Dermis microvascular lymphatic vessel endothelial cell (primary cell): Measurements from ENCODE around the gene HIPK4. TPM values are rescaled to one million over a fixed set of nuclear protein-coding genes. Genes with fewer than 3 reads are reported as not detected.
A peak's percentile ranks its signal among the peaks of the same experiment; 100 is the strongest.

ENCODE experiments used
- DNase-seq, 2 donors: peaks; one replicate each; pipeline versions ENCODE4 v3.0.0 to v3.0.0-alpha.2; 2010; ENCODE audit warnings: low read depth in 2 of 2
- total RNA-seq: library from RNA; depleted of rRNA; stranded (reverse); fragments of >200 nt; gene quantifications from 2 replicates; pipeline ENCODE4 v1.2.1, GENCODE V29; 2014

Gene HIPK4
- total RNA-seq, 1 donor from 2014 or later: under 0.01 TPM

GRCh38 chr19:40366697-40367561, 23.1 kb downstream of the HIPK4 start:
- no peak for DNase-seq

- peak; percentile 17 to 74 for DNase-seq
Observed at GRCh38 chr19:40365613-40366401, 24.2 kb downstream of the HIPK4 start.

GRCh38 chr19:40365010-40365409, 25.0 kb downstream of the HIPK4 start:
- no peak for DNase-seq

GRCh38 chr19:40363069-40363468, 26.9 kb downstream of the HIPK4 start:
- no peak for DNase-seq

- no peak for DNase-seq
Observed at GRCh38 chr19:40362160-40362559, 27.8 kb downstream of the HIPK4 start.

- no peak for DNase-seq
Observed at GRCh38 chr19:40360708-40361241, 29.2 kb downstream of the HIPK4 start.

- DNase-seq: no peak
Observed at GRCh38 chr19:40360020-40360707, 29.8 kb downstream of the HIPK4 start.

GRCh38 chr19:40358773-40359172, 31.2 kb downstream of the HIPK4 start:
- DNase-seq: no peak

GRCh38 chr19:40357640-40358039, 32.3 kb downstream of the HIPK4 start:
- DNase-seq: peak in 1 of 2 donors; percentile 35

- DNase-seq: peak in 1 of 2 donors; percentile 22
Observed at GRCh38 chr19:40356681-40357595, 33.0 kb downstream of the HIPK4 start.

GRCh38 chr19:40355975-40356680, 33.9 kb downstream of the HIPK4 start:
- no peak for DNase-seq

GRCh38 chr19:40348961-40349507, 40.9 kb downstream of the HIPK4 start:
- peak; percentile 12 to 62 for DNase-seq

- peak; percentile 97 to 100 for DNase-seq
Observed at GRCh38 chr19:40348125-40348913, 41.7 kb downstream of the HIPK4 start, which contains the start of the genes C19orf47 and PLD3. C19orf47 (minus strand) TSS chr19:40348397; CDS start chr19:40341857, 6,540 bp downstream. PLD3 (plus strand) TSS chr19:40348695; CDS start chr19:40366484, 17,789 bp downstream.

GRCh38 chr19:40344422-40344821, 45.6 kb downstream of the HIPK4 start:
- no peak for DNase-seq

GRCh38 chr19:40342644-40343311, 47.2 kb downstream of the HIPK4 start:
- no peak for DNase-seq

- DNase-seq: no peak
Observed at GRCh38 chr19:40341601-40342482, 48.1 kb downstream of the HIPK4 start.
